Lower leg skin (tissue), 4 donors: Measurements from ENCODE around the gene AAGAB. TPM values are rescaled to one million over a fixed set of nuclear protein-coding genes. Genes with fewer than 3 reads are reported as not detected.
A peak's percentile ranks its signal among the peaks of the same experiment; 100 is the strongest.
"Not testable (repeated sequence)": the region's sequence is repeated elsewhere in the genome, so short reads cannot be mapped to it uniquely, and the experiment has no call there.

Experiments
- DNase-seq, 2 donors: peaks; one replicate each; pipeline ENCODE4 v3.0.0-alpha.2; 2019; ENCODE audit warnings: low spot score in 2 of 2
- H3K4me3 ChIP-seq: fragments of 200-600 bp; sonication (generic); 2 replicates; pipeline ENCODE4 v1.5.1; 2017; ENCODE audit warnings: mild to moderate bottlenecking, low read depth; ENCODE audit not compliant: poor library complexity, severe bottlenecking
- POLR2A ChIP-seq, 2 donors: fragments of 450-650 bp; IDR thresholded peaks; one replicate each; pipeline ENCODE4 v1.6.1; 2016 to 2017; ENCODE audit warnings: antibody characterized with exemption in 2 of 2, mild to moderate bottlenecking in 1 of 2, moderate library complexity in 1 of 2
- WGBS, 2 donors: methylation state at CpG; one replicate each; pipeline ENCODE4 v1.1.5; 2018; 5-methylcytosine and 5-hydroxymethylcytosine counted together
- intact Hi-C: fragments of 100-400 bp; cut with DNase I; formaldehyde crosslinking; loops from one replicate; pipeline ENCODE4 v1.15.0; 2023; ENCODE audit warnings: low total_unique reads
- total RNA-seq, 4 donors: library from RNA; depleted of rRNA; stranded (reverse); fragments of >200 nt; gene quantifications; one replicate each; pipeline ENCODE4 v1.1.0, GENCODE V29; 2016
- TF ChIP-seq, protein P1 (sequence below), 3 donors: fragments of 450-650 bp; IDR thresholded peaks; one replicate each; pipeline ENCODE4 v1.5.1; 2016; ENCODE audit warnings: antibody characterized with exemption in 3 of 3, mild to moderate bottlenecking in 3 of 3, moderate library complexity in 2 of 3

The AAGAB gene
- total RNA-seq, 4 donors from 2014 or later = 11.3 to 23.4 (median 17.5) TPM

- H3K4me3 ChIP-seq = no peak overlapping the region
- WGBS, 2 donors = 91 to 95% methylated on average over 3 of the region's 3 CpGs
- no peak for DNase-seq
- intact Hi-C loops = no loop called here
- TF ChIP-seq POLR2A (IDR thresholded peaks at IDR 0.05) = no peak
- TF ChIP-seq, protein P1, sequence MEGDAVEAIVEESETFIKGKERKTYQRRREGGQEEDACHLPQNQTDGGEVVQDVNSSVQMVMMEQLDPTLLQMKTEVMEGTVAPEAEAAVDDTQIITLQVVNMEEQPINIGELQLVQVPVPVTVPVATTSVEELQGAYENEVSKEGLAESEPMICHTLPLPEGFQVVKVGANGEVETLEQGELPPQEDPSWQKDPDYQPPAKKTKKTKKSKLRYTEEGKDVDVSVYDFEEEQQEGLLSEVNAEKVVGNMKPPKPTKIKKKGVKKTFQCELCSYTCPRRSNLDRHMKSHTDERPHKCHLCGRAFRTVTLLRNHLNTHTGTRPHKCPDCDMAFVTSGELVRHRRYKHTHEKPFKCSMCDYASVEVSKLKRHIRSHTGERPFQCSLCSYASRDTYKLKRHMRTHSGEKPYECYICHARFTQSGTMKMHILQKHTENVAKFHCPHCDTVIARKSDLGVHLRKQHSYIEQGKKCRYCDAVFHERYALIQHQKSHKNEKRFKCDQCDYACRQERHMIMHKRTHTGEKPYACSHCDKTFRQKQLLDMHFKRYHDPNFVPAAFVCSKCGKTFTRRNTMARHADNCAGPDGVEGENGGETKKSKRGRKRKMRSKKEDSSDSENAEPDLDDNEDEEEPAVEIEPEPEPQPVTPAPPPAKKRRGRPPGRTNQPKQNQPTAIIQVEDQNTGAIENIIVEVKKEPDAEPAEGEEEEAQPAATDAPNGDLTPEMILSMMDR (IDR thresholded peaks at IDR 0.05) = no peak
Measured at GRCh38 chr15:67256051-67256450, 1.6 kb upstream of the AAGAB start.

- no peak for DNase-seq
- WGBS, 2 donors = 24 to 29% methylated on average over 15 of the region's 15 CpGs
- no peak for TF ChIP-seq POLR2A (IDR thresholded peaks at IDR 0.05)
- TF ChIP-seq, protein P1 (IDR thresholded peaks at IDR 0.05) = no peak
- peak overlapping the region; percentile 80 for H3K4me3 ChIP-seq
- intact Hi-C loops = no loop called here
Measured at GRCh38 chr15:67253549-67254237, 768 bp downstream of the AAGAB start.

- 76 to 78% methylated on average over 12 of the region's 12 CpGs for WGBS, 2 donors
- H3K4me3 ChIP-seq = no peak overlapping the region
- intact Hi-C loops = no loop called here
- TF ChIP-seq, protein P1 (IDR thresholded peaks at IDR 0.05) = no peak
- no peak for TF ChIP-seq POLR2A (IDR thresholded peaks at IDR 0.05)
- DNase-seq = no peak
Measured at GRCh38 chr15:67253101-67253500, 1.4 kb downstream of the AAGAB start.

DNA sequence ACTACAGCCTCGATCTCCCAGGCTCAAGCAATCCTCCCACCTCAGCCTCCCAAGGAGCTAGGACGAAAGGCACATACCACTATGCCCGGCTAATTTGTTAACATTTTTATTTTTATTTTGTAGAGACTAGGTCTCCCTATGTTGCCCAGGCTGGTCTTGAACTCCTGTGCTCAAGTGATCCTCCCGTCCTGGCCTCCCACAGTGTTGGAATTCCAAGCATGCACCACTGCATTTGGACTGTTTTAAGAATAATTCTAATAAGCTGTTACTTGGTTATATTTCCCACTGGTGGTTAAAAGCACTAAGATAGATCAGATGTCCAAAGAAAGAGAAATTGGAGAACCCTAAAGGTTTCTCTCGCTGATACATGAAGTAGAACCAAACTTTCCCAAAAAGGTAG, 3.1 kb downstream of the AAGAB start:
- WGBS, 2 donors = 93 to 98% methylated on average over 5 of the region's 5 CpGs
- no peak overlapping the region for H3K4me3 ChIP-seq
- intact Hi-C loops = no loop called here
- DNase-seq = no peak
- TF ChIP-seq, protein P1 (IDR thresholded peaks at IDR 0.05) = no peak
- TF ChIP-seq POLR2A (IDR thresholded peaks at IDR 0.05) = no peak

DNA sequence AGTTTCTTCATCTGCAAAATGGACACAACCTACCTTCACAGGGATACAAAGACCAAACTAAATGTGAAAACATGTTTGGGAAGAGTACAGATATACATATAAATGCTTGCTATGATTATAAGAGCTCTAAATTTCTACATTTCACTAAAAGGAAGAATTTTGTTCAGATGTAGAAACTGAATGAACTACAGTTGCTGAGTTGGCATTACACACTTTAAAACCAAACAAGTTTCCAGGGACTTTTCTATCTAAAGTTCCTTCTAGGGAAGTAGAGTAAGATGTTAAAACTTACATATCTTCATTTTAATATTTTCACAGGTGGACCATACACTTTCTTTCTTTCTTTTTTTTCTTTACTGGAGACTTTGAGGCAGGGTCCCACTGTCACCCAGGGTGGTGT, 4.6 kb downstream of the AAGAB start:
- TF ChIP-seq, protein P1 (IDR thresholded peaks at IDR 0.05) = no peak
- no peak for TF ChIP-seq POLR2A (IDR thresholded peaks at IDR 0.05)
- no peak overlapping the region for H3K4me3 ChIP-seq
- DNase-seq = no peak
- intact Hi-C loops = no loop called here

- no peak for TF ChIP-seq POLR2A (IDR thresholded peaks at IDR 0.05)
- TF ChIP-seq, protein P1 (IDR thresholded peaks at IDR 0.05) = no peak
- no peak overlapping the region for H3K4me3 ChIP-seq
- DNase-seq = no peak
- intact Hi-C loops = no loop called here
Measured at GRCh38 chr15:67248011-67248505, 6.4 kb downstream of the AAGAB start.

DNA sequence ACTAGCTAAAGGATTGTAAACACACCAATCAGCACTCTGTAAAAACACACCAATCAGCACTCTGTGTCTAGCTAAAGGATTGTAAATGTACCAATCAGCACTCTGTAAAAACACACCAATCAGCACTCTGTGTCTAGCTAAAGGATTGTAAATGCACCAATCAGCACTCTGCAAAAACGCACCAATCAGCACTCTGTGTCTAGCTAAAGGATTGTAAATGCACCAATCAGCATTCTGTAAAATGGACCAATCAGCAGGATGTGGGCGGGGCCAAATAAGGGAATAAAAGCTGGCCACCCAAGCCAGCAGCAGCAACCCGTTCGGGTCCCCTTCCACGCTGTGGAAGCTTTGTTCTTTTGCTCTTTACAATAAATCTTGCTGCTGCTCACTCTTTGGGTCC, 7.9 kb downstream of the AAGAB start:
- WGBS, 2 donors = 97 to 99% methylated on average over 5 of the region's 5 CpGs
- DNase-seq, intact Hi-C loops: not testable (repeated sequence)

More for the DNA sequence above, 7.9 kb downstream of the AAGAB start:
- H3K4me3 ChIP-seq = not testable (repeated sequence)
